Naive thymus-derived CD8-positive, alpha-beta T cell (primary cell): ENCODE measurements around the gene KRTAP20-1. TPM values are rescaled to one million over a fixed set of nuclear protein-coding genes. Genes with fewer than 3 reads are reported as not detected.

Experiments used
- ATAC-seq, 2 donors: fragments of 150-1000 bp; cut with Tn5 transposase in 1 of 2; sonication (Bioruptor Pico), chemical (Tn5 transposase) in 1 of 2; 1 replicate in 1 of 2; 2 replicates in 1 of 2; pipeline ENCODE4 v1.10.0; 2021; ENCODE audit warnings: mild to moderate bottlenecking in 2 of 2, moderate library complexity in 2 of 2
- POLR2A ChIA-PET: fragments of 350-600 bp; sonication (Branson Sonifier 250); formaldehyde crosslinking; loops from one replicate; lab custom pipeline; 2021; ENCODE audit warnings: antibody characterized with exemption; lab: Charles Lee
- DNase-seq, 10 donors: peaks; one replicate each; pipeline versions ENCODE4 v3.0.0 to v3.0.0-alpha.2; 2020 to 2022
- H3K27ac Mint-ChIP-seq, 10 donors: one replicate each; pipeline ENCODE4 v1.8.0; 2020 to 2022; ENCODE audit warnings: mild to moderate bottlenecking in 10 of 10, mixed read lengths in 10 of 10, moderate library complexity in 4 of 10, inconsistent platforms in 1 of 10
- H3K27me3 Mint-ChIP-seq, 5 donors: one replicate each; pipeline ENCODE4 v1.8.0; 2021 to 2022; ENCODE audit warnings: mixed read lengths in 5 of 5
- H3K36me3 Mint-ChIP-seq, 3 donors: one replicate each; pipeline ENCODE4 v1.8.0; 2020 to 2022; ENCODE audit warnings: mixed read lengths in 3 of 3, mild to moderate bottlenecking in 2 of 3, inconsistent platforms in 1 of 3
- H3K4me1 Mint-ChIP-seq, 4 donors: one replicate each; pipeline ENCODE4 v1.8.0; 2021 to 2022; ENCODE audit warnings: mixed read lengths in 4 of 4
- H3K4me3 Mint-ChIP-seq, 10 donors: one replicate each; pipeline ENCODE4 v1.8.0; 2020 to 2022; ENCODE audit warnings: mild to moderate bottlenecking in 10 of 10, mixed read lengths in 10 of 10, moderate library complexity in 6 of 10, inconsistent platforms in 1 of 10
- H3K9me3 Mint-ChIP-seq, 9 donors: one replicate each; pipeline ENCODE4 v1.8.0; 2020 to 2022; ENCODE audit warnings: mixed read lengths in 9 of 9, mild to moderate bottlenecking in 3 of 9, inconsistent platforms in 1 of 9, moderate library complexity in 1 of 9
- polyA plus RNA-seq, 3 donors: library from polyadenylated mRNA; unstranded; fragments of 300-500 nt; fragmentation: Illumina TruSeq; gene quantifications; one replicate each; pipeline ENCODE4 v1.2.3, GENCODE V29; 2021
- total RNA-seq, 8 experiments: library from RNA in 2 of 8; stranded (reverse) in 2 of 8; gene quantifications; one replicate each; pipeline ENCODE4 v1.2.3 and lab custom pipeline; 2021 to 2026

Gene KRTAP20-1
- total and polyA plus RNA-seq, 5 experiments from 2014 or later: not detected

DNA sequence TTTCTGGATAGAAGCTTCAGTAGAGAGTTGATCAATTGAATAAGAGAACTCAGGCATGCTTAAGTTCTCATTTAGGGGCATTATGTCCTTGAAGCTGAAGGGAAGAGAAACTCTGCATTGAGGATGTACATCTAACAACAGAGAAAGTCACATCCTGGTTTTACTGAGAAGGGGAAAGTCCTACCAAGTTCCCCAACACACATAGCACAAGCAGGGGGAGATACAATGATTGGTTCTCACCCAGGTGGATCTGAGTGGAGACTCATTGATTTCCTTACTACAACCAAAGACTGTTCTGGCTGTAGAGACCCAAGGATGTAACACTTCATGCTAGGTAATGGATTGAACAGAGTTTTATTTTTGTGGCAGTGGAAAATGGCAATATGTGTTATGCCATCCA is 1.0 kb upstream of the KRTAP20-1 start:
- Mint-ChIP-seq H3K9me3 (peaks cover 0 to 9% (median 0%) of the 10 kb centered on the region in 9 donors), H3K4me3 (no peak overlapping the region), H3K27ac (no peak overlapping the region), H3K27me3 (no peaks in the 10 kb centered on the region), H3K36me3 (peaks cover 0 to 4% (median 0%) of the 10 kb centered on the region in 3 donors), H3K4me1 (no peaks in the 10 kb centered on the region)
- POLR2A ChIA-PET: no interaction called here
- ATAC-seq (no peak), DNase-seq (no peak)

DNA sequence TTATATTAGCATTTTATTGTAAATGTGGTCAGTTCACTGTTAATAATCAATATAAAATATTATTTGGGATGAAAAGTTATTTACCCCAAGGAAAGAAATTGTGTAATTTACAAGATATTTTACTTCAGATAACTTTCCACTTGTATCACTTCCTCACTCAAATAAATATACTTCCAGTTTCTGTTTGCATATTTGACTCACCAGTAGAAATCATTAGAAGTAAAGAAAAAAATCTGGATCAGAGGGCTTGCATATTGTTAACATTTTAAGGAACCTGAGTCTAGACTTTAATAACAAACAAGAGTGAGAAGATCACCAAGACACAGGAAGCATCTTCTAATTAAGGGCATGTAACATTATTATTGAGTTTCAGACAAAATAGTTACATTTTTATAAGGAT is 3.9 kb downstream of the KRTAP20-1 start:
- H3K9me3 Mint-ChIP-seq: peaks cover 0 to 5% (median 0%) of the 10 kb centered on the region in 9 donors
- H3K27ac Mint-ChIP-seq: no peak overlapping the region
- no peak overlapping the region for H3K4me3 Mint-ChIP-seq
- no peak for ATAC-seq
- no peaks in the 10 kb centered on the region for H3K4me1 Mint-ChIP-seq
- no peaks in the 10 kb centered on the region for H3K27me3 Mint-ChIP-seq
- no peaks in the 10 kb centered on the region for H3K36me3 Mint-ChIP-seq
- DNase-seq: no peak
- POLR2A ChIA-PET: no interaction called here

DNA sequence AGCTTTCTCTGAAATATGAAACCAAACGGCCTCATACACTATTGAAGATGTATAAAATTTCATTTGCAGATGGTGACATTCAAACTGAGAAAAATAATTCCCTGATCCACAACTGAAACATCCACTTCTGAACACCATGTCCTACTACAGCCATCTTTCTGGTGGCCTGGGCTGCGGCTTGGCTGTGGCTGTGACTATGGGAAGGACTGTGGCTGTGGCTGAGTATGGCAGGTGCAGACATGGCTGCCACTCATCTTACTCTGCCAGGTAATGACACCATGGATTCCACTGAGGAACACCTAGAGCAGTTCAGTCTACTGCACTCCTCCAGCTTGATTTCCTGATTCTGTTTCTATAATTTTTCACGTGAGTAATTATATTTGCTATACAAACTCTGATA is 4.3 kb downstream of the KRTAP20-1 start, which contains the start of gene KRTAP20-4:
Gene KRTAP20-4 (plus strand): TSS at position 106 of the 400 bp plus-strand sequence.
- H3K9me3 Mint-ChIP-seq: peaks cover 0 to 6% (median 0%) of the 10 kb centered on the region in 9 donors
- H3K4me3 Mint-ChIP-seq: no peak within 1 kb of the TSS
- ATAC-seq (no peak), DNase-seq (no peak)
- POLR2A ChIA-PET: no interaction called here
- H3K27me3 Mint-ChIP-seq: no peaks in the 10 kb centered on the region
- H3K36me3 Mint-ChIP-seq: no peaks in the 10 kb centered on the region
- no peaks in the 10 kb centered on the region for H3K4me1 Mint-ChIP-seq
- no peak within 1 kb of the TSS for H3K27ac Mint-ChIP-seq

- no peak overlapping the region for H3K4me3 Mint-ChIP-seq
- no peak overlapping the region for H3K27ac Mint-ChIP-seq
- peaks cover 0 to 1% (median 0%) of the 10 kb centered on the region in 5 donors for H3K27me3 Mint-ChIP-seq
- H3K36me3 Mint-ChIP-seq: no peaks in the 10 kb centered on the region
- POLR2A ChIA-PET: no interaction called here
- peaks cover 0 to 6% (median 0%) of the 10 kb centered on the region in 9 donors for H3K9me3 Mint-ChIP-seq
- ATAC-seq (no peak), DNase-seq (no peak)
- no peaks in the 10 kb centered on the region for H3K4me1 Mint-ChIP-seq
Observed at GRCh38 chr21:30623362-30623761, 7.1 kb downstream of the KRTAP20-1 start.

DNA sequence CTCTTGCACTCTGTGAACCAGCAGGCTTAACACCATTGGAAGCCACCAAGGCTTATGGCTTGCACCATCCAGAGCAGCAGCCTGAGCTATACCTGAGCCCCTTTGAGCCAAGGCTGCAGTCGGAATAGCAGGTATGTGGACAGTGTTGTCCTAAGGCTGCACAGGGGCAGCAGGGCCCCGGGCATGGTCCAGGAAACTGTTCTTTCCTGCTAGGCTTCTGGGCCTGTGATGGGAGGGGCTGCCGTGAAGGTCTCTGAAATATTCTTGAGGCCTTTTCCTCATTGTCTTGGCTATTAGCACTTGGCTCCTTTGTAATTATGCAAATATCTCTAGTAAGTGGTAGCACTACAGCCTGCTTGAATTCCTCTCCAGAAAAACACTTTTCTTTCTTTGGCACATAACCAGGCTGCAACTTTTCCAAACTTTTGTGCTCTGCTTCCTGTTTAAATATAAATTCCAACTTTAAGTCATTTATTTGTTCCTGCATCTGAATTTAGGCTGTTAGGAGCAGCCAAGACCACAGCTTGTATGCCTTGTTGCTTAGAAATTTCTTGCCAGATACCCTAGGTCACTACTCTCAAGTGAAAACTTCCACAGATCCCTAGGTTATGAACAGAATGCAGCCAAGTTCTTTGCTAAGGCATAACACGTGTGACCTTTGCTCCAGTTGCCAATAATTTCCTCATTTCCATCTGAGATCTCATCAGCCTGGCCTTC is 9.4 kb downstream of the KRTAP20-1 start:
- Mint-ChIP-seq H3K4me1 (no peaks in the 10 kb centered on the region), H3K4me3 (no peak overlapping the region), H3K9me3 (peaks cover 0 to 6% (median 0%) of the 10 kb centered on the region in 9 donors), H3K36me3 (no peaks in the 10 kb centered on the region), H3K27ac (no peak overlapping the region), H3K27me3 (peaks cover 0 to 1% (median 0%) of the 10 kb centered on the region in 5 donors)
- POLR2A ChIA-PET: no interaction called here
- DNase-seq: no peak
- ATAC-seq: no peak

DNA sequence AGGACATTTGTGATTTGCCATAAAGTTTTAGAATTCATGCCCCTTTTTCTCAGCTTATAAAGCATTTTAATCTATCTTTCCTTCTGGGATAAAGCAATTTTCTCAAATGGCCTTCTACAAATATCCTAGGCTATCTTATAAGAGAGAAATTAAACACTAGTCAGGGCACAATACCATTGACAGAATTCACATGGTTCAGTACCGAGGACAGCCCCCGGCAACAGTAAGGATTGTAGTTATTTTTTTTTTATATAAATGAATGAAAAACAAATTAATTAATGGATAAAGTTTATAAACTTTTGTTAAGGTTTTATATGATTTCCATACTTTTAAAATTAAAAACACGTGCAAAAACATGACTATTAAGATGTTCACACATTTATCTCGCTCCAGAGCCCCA is 11.9 kb downstream of the KRTAP20-1 start:
- no peak for ATAC-seq
- DNase-seq: no peak
- no peaks in the 10 kb centered on the region for H3K36me3 Mint-ChIP-seq
- no peaks in the 10 kb centered on the region for H3K4me1 Mint-ChIP-seq
- no peak overlapping the region for H3K27ac Mint-ChIP-seq
- H3K27me3 Mint-ChIP-seq: peaks cover 0 to 11% (median 0%) of the 10 kb centered on the region in 5 donors
- H3K4me3 Mint-ChIP-seq: no peak overlapping the region
- POLR2A ChIA-PET: no interaction called here
- peaks cover 0 to 14% (median 0%) of the 10 kb centered on the region in 9 donors for H3K9me3 Mint-ChIP-seq

DNA sequence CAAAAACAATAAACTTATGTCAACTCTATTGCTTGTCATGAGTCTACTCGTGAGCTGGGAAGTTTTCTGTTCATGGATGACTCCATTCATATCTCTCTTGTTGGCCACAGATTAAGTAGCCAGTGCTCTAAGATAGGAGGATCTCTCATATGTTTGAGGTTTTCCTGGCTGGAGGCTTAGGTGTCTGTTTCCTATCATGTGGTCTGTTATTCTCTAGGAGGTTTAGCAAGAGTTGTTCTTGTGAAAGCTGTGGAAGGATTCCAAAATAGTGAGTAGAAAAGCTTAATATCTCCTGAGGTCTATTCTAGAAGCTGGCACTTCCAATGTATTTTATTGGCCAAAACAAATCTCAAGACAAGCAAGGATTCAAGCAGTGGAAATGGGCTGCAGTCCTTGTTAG is 13.0 kb downstream of the KRTAP20-1 start:
- DNase-seq: no peak
- Mint-ChIP-seq H3K4me3 (no peak overlapping the region), H3K9me3 (peaks cover 0 to 14% (median 0%) of the 10 kb centered on the region in 9 donors), H3K27me3 (peaks cover 0 to 11% (median 0%) of the 10 kb centered on the region in 5 donors), H3K27ac (no peak overlapping the region), H3K4me1 (no peaks in the 10 kb centered on the region), H3K36me3 (no peaks in the 10 kb centered on the region)
- no peak for ATAC-seq
- POLR2A ChIA-PET: no interaction called here

DNA sequence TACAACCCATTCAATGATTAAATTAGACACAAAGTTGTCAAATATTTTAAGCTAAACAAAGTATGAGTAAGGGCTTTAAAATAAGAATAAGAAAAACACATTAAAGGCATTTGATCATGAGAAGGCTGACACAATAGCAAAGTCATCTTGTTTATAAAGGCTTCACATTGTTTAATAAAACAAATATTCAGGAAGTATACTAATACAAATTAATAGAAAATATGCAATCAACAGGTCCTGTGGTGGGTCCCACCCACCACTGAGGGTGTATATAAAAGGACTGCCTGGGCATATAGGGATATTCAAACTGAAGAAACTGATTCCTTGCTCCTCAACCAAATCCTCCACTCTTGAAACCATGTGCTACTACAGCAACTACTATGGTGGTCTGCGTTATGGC is 18.7 kb downstream of the KRTAP20-1 start, which contains the start of gene KRTAP20-2:
Gene KRTAP20-2 (plus strand): TSS at position 301 of the 400 bp plus-strand sequence. CDS start 58 bp downstream, at position 359.
- DNase-seq: no peak
- Mint-ChIP-seq H3K27me3 (peaks cover 0 to 11% (median 0%) of the 10 kb centered on the region in 5 donors), H3K27ac (no peak within 1 kb of the TSS), H3K36me3 (no peaks in the 10 kb centered on the region), H3K4me1 (no peaks in the 10 kb centered on the region), H3K9me3 (peaks cover 0 to 9% (median 0%) of the 10 kb centered on the region in 9 donors), H3K4me3 (no peak within 1 kb of the TSS)
- ATAC-seq: no peak
- POLR2A ChIA-PET: no interaction called here

GRCh38 chr21:30638686-30639085 is 22.5 kb downstream of the KRTAP20-1 start:
- POLR2A ChIA-PET: no interaction called here

DNA sequence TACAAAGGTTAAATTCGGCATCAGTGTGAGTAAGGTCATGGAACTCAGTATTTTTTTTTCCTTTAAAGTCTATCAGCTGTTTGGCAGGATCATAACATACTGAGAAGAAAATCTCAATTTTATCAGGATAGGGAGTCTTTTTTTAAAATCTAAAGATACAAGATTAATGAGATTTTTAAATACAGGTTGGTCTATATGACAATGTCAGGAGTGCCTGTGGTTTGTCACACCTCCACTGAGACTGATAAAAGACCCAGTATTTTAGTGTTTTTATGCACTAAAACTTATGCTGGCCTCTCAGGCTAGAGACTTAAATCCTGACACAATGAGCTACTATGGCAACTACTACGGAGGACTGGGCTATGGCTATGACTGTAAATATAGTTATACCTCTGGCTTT is 26.3 kb downstream of the KRTAP20-1 start, which contains the start of gene KRTAP20-3:
Gene KRTAP20-3 (plus strand): TSS at position 301 of the 400 bp plus-strand sequence.
- H3K4me3 Mint-ChIP-seq: no peak within 1 kb of the TSS
- H3K4me1 Mint-ChIP-seq: no peaks in the 10 kb centered on the region
- POLR2A ChIA-PET: no interaction called here
- peaks cover 0 to 22% (median 3%) of the 10 kb centered on the region in 9 donors for H3K9me3 Mint-ChIP-seq
- no peaks in the 10 kb centered on the region for H3K36me3 Mint-ChIP-seq
- ATAC-seq: no peak
- H3K27ac Mint-ChIP-seq: no peak within 1 kb of the TSS
- H3K27me3 Mint-ChIP-seq: peaks cover 0 to 9% (median 0%) of the 10 kb centered on the region in 5 donors
- DNase-seq: no peak

More at GRCh38 chr21:30638686-30639085, 22.5 kb downstream of the KRTAP20-1 start:
- DNase-seq (no peak), ATAC-seq (no peak)
- H3K27ac Mint-ChIP-seq: no peak overlapping the region
- peaks cover 0 to 9% (median 0%) of the 10 kb centered on the region in 5 donors for H3K27me3 Mint-ChIP-seq
- no peak overlapping the region for H3K4me3 Mint-ChIP-seq
- no peaks in the 10 kb centered on the region for H3K36me3 Mint-ChIP-seq
- H3K9me3 Mint-ChIP-seq: peaks cover 0 to 7% (median 2%) of the 10 kb centered on the region in 9 donors
- H3K4me1 Mint-ChIP-seq: no peaks in the 10 kb centered on the region

GRCh38 chr21:30646904-30647414 is 30.7 kb downstream of the KRTAP20-1 start:
- H3K27ac Mint-ChIP-seq: no peak overlapping the region
- POLR2A ChIA-PET: no interaction called here
- H3K9me3 Mint-ChIP-seq: peaks cover 0 to 22% (median 0%) of the 10 kb centered on the region in 9 donors
- no peak for DNase-seq
- H3K4me1 Mint-ChIP-seq: no peaks in the 10 kb centered on the region
- ATAC-seq: no peak
- H3K4me3 Mint-ChIP-seq: no peak overlapping the region
- no peaks in the 10 kb centered on the region for H3K36me3 Mint-ChIP-seq
- peaks cover 0 to 4% (median 3%) of the 10 kb centered on the region in 5 donors for H3K27me3 Mint-ChIP-seq

GRCh38 chr21:30652891-30653290 is 36.7 kb downstream of the KRTAP20-1 start:
- peaks cover 0 to 1% (median 0%) of the 10 kb centered on the region in 4 donors for H3K4me1 Mint-ChIP-seq
- DNase-seq (no peak), ATAC-seq (no peak)
- POLR2A ChIA-PET: no interaction called here
- no peak overlapping the region for H3K27ac Mint-ChIP-seq
- H3K27me3 Mint-ChIP-seq: peaks cover 0 to 4% (median 1%) of the 10 kb centered on the region in 5 donors
- H3K4me3 Mint-ChIP-seq: no peak overlapping the region
- H3K36me3 Mint-ChIP-seq: no peaks in the 10 kb centered on the region
- H3K9me3 Mint-ChIP-seq: peaks cover 0 to 7% (median 0%) of the 10 kb centered on the region in 9 donors
